GM18867 (cell line): ENCODE measurements around the gene SPRR3.

Experiments used
- ATAC-seq: cut with Tn5 transposase; IDR thresholded peaks from one replicate; pipeline ENCODE4 v1.9.1; 2021; ENCODE audit warnings: mild to moderate bottlenecking, moderate library complexity; ENCODE audit not compliant: unreplicated experiment

The SPRR3 gene

GRCh38 chr1:153040950-153041631, 39.5 kb downstream of the SPRR3 start, which contains the start of gene SPRR2D:
SPRR2D (minus strand) TSS chr1:153041120; CDS start chr1:153040346, 774 bp downstream.
- ATAC-seq, result no peak

GRCh38 chr1:153049211-153049610, 47.7 kb downstream of the SPRR3 start:
- ATAC-seq, result no peak
